HG02970 (cell line): ENCODE results near the gene NGRN.
"Not testable (repeated sequence)": the region's sequence is repeated elsewhere in the genome, so short reads cannot be mapped to it uniquely, and the experiment has no call there.

Experiments used
- ATAC-seq: cut with Tn5 transposase; IDR thresholded peaks from one replicate; pipeline ENCODE4 v1.9.1; 2021; ENCODE audit warnings: mild to moderate bottlenecking, moderate library complexity, moderate number of reproducible peaks; ENCODE audit not compliant: unreplicated experiment, low FRiP score

Gene NGRN

DNA sequence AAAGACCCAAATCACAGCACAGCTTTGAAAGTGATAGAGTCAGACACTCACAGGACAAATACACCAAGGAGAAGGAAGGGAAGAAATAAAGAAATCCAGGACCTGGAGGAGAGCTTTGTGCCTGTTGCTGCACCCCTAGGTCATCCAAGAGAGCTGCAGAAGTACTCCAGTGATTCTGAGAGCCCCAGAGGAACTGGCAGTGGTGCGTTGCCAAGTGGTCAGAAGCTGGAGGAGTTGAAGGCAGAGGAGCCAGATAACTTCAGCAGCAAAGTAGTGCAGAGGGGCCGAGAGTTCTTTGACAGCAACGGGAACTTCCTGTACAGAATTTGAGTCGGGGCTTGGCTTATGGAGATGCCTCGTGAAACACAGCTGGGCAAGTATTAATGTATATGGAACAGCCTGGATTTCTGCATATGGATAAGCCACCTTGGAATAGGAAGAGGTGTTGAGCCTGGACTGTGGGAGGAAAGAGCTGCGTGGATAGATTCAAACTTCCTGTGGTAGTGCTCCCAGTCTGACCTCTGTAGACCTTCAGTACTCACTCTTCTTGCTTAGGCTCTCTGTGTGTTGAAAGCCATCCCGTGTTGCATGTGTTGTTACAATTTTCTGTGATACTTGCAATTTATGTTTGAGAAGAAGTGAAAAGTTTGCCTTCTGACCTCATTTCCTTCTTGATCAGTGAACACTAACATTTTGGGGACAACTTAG lies 6.1 kb downstream of the NGRN start:
- ATAC-seq, result no peak

DNA sequence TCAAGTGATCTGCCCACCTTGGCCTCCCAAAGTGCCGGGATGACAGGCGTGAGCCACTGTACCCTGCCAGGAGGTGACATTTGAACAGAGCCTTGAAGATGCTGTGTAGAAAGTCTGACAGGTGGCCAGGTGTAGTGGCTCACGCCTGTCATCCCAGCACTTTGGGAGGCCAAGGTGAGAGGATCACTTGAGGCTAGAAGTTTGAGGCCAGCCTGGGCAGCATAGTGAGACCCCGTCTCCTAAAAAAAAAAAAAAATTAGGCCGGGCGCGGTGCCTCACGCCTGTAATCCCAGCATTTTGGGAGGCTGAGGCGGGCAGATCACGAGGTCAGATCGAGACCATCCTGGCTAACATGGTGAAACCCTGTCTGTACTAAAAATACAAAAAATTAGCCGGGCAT lies 13.0 kb downstream of the NGRN start:
- ATAC-seq, result not testable (repeated sequence)

DNA sequence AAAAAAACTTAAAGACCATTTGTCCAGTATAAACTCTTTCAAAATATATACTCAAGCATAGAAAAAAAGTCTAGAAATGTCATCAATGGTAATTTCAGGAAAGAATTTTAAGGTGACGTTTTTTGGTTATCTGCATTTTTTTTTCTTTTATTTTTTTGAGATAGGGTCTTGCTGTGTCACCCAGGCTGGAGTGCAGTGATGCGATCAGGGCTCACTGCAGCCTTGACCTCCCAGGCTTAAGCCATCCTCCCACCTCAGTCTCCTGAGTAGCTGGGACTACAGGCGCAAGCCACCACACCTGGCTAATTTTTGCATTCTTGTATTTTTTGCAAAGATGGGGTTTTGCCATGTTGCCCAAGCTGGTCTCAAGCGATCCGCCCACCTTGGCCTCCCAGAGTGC lies 15.3 kb downstream of the NGRN start:
- not testable (repeated sequence) for ATAC-seq

DNA sequence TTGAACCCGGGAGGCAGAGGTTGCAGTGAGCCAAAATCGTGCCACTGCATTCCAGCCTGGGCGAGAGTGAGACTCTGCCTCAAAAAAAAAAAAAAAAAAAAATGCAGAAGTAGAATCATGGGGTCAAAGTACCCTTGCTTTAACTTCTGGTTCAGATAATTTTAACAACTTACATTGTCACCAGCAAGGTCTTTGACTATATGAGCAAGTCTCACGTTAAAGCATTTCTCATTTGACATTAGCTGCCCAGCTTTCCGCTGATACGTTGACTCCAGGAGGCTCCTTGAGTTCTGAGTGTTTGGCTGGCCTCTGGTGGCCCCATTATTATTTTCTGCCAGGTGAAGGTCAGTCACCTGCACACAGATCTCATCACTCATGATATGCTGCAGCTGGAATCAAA lies 16.2 kb downstream of the NGRN start:
- not testable (repeated sequence) for ATAC-seq

DNA sequence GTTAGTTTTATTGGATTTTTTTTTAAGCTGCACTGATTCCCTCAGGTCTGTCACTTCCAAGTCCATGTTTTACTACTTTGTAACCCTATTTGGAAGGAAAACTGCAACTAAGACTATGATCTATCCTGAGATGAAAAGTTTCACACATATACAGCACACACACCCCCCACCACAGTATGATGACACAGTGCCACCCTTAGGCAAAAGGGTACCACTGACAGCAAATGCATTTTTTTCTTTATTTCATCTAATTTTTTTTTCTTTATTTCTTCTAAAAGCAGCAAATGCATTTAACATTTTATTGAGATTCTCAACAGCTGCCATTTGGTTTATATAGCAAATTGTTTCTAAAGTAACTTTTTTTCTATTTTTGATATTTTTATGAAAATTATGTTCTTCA lies 21.2 kb downstream of the NGRN start:
- ATAC-seq, result no peak

DNA sequence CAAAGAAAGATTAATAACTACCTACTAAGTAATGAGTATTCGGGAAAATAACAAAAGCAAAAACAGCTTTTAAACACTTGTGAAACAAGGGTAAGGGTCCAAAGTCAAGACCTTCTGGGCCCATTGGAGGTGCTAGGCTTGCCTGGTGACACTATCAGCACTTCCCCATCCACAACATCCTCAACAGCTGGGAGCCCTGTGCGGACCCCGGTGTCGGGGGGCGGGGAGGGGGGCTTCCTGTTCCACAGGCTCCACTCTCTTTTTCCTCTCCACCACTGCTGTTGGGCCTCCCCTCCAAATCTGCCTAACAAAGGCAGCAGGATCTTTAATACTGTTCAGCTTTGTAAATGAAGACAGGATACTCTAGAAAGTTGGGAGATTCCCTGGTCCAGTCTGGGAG lies 21.6 kb downstream of the NGRN start:
- ATAC-seq, result no peak

DNA sequence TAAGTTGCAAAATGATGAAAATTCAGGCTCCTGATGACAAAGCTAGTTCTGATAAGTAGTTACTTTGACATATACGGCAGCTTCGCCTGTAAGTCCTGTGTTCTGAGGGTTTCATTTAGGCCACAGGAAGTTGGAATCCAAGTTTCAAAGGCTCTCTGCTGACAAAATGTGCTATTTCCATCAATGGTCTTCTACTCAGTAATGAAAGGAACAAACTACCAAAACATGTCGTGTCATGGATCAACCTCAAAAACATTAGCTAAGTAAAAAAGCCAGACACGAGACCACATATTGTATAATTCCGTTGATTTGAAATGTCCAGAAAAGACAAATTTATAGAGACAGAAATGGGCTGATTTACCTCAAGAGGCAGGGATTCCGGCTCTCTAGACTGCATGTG lies 22.5 kb downstream of the NGRN start:
- ATAC-seq, result no peak

DNA sequence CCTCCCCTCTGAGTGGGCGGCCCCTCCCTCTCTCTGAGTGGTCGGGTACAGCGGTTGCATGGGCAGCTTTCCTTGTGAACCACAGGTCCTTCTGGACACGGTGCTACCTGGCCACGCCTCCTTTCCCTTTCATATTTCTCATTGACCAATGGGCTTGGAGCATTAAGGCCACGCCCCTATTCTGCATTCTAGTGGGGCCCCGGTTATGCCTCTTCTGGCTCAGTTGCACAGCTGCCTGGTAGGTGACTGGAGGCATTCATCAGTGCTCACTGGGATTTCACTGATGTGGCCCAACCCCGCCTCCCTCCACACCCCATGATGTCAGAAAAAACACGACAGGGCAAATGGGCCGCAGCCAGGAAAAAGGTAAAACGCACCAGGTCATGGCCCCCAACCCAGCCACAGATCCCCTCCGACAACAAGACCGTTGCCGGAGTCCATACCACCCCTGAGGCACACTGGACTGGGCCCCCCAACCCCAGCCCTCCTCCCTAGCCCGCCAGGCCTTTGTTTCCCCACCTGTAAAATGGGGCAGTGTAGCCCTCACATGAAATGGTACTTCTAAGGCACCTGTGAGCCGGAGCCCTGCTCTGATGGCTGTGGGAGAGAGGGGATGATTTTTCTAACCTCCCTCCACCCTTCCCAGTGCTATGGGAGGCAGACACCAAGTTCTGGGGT lies 26.3 kb downstream of the NGRN start:
- ATAC-seq, result no peak

DNA sequence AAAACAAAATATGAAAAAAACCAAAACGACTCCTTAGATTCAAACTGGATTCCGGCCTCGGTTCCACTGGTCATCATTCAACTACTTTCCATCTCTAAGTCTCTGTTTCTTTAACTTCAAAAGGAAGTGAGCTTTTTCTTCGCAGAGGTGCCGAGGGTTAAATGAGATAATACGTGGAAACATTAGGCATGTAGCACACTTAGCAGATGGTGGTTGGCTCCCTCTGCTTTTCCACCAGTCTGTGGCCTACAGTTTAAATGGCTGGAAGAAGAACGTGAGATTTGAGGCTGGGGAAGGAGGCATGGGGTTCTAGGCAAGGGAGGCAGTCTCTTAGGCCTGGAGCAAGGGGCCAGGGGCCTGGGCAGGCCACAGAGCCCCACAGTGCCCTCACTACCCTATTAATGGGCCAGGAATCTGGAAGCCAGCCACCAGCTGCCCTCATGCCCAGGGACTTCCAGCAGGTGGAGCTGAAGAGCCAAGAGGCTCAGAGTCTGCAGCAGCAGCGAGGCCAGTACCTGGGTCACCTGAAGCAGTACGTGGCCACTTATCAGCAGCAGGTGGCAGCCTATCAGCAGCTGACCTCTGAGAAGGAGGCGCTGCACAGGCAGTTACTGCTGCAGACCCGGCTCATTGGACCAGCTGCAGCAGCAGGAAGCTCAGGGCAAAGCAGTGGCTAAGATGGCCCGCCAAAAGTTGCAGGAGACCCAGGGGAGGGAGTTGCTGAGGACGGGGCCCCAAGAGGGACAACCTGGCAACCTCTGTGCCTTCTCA lies 27.8 kb downstream of the NGRN start:
- not testable (repeated sequence) for ATAC-seq

DNA sequence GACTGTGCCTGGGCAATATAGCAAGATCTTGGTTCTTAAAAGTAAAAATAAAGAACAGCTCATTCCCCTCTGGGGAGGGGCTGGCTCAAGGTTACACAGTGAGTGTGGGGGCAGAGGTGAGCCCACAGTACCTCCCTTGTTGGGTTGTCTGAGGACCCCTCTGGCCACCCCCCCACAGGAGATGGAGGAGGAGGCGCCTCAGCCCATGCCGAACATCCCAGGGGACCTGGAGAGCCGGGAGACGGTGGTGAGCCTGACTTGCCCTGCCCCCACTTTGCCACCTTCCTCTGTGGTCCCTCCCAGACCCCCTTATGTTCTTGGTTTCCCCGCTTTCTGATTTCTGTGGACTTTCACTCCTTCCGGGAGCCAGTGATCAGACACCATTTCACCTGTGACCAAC lies 28.7 kb downstream of the NGRN start:
- no peak for ATAC-seq

DNA sequence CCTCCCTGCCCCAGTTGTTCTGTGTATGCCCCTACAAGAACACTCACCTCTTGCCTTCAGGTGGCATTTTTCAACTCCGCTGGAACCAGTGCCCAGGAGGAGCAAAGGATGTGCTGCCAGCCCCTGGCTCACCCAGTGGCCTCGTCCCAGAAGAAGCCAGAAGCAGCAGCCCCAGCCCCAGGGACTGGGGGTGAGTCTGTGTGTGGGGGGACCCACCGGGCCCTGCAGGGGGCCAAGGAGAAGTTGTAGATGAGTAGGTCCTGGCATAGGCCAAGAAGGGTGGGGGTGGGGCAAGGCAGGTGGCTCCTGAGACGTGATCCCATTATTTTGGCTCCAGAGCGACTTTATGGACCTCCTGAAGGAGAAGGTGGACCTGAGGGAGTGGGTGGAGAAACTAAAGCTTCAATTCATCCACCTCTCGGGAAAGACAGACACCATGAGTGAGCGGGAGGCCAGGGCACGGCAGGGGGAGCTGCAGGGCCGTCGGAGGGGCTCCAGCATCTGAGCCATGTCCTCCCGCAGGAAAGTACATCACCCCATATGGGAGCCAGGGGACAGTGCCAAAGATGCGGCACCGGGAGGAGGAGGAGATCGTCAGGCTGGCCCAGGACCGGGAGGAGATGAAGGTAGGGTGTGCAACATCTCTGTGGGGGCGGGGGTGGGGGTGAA lies 29.3 kb downstream of the NGRN start:
- no peak for ATAC-seq

DNA sequence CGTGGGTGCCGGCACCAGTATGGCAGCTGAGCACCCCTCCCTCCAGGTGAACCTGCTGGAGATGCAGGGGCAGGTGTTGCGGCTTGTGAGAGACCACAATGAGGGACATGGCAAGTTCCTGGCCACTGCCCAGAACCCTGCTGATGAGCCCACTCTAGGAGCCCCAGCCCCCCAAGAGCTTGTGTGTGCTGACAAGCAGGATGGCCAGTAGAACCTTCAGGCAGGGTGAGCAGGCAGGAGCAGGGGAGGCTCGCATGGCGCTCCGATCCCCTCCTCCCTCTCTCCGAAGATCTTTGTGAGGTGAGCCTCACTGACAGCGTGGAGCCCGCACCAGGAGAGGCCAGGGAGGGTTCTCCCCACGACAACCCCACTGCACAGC lies 29.8 kb downstream of the NGRN start:
- ATAC-seq, result no peak

DNA sequence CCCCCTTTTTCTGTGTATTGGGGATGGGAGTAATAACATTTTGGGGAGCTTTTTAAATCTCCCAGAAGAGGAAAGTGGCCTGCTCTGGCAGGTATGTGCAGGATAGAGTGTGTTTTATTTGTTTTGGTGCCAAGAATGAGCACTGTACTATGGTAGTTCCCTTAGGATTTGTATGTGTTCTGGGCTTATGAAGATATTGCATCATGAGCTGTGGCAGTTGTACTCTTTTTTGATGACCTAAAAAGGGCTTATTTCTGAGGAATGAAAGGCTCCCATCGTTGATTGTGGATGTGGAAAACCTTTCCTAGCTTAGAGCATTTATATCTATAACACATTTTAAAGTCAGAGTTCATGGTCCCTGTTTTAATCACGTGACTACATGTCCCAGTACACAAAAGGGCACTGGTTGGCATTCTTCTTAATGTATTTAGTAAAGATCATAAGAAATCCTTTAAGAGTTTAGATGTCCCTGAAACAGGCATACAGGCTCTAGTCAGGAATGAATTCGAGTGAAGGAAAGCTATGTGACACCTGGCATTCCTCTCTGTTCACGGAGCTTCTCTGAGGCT lies 30.9 kb downstream of the NGRN start:
- not testable (repeated sequence) for ATAC-seq

DNA sequence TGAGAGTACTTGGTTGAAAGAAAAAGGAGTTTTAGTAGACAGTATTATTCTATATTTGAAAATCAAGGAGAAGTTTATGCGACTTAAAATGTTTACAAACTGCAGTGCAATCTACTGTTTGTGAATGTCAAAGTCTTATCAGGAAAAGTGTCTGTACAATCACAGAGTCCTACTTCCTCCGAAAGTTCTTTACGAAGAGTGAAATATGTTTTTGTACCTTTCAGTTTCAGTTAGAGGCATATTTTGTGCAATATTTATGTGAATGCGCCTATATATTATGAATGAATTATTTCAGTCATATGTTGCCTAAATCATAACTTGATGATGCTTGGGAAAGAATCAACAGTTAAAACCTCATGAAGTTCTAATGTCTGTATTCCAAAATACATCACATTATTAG lies 31.5 kb downstream of the NGRN start:
- no peak for ATAC-seq

DNA sequence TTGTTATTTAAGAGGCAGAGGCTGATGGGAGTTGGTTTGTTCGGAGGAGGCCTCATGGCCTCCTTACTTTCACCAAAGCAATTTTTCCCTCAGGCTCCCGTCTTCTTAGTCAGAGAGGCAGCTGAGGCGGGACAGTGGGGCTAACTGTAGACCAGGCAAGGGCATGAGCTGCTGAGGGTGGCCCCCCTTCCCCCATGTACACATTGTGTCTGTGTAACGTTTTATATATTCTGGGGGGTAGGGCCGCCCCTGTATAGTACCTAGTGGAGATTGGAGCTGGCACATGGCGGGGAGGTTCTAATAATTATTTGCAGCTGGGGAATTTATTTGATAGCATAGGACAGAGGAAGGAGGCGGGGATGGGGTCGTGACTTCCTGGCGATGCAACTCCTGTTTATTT lies 35.1 kb downstream of the NGRN start:
- ATAC-seq, result no peak

DNA sequence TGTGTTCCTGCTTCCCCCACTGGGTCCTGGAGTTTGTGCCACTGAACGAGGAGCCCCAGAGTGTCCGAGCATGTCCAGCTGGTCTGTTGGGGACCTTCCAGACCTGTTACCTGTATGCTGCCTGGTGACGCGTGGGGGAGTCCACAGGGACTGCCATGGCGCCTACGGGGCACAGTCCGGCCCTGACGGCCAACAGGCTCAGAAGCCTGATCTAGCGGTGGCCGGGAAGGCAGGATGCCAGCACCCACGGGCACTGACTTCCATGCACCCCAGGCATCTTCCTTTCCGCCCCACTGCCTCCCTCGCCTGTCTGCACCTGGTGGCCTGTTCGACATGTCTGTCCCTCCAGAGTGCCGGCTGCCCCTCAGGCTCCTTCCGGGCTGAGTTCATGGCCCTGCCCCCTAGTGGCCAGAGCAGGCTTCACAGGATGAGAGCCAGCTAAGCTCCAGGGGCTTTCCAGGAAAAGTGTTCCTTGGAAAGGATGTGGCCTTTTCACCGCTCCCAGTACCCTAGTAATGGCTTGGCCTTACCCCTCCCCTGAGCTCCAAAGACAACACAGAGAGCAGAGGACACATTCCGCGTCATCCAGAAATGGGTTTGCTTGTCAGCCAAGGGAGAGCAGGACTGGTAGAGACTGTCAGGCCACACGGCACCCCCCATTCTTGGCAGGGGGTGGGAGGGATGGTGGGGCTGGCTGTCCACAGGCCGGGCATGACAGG lies 35.7 kb downstream of the NGRN start:
- no peak for ATAC-seq

DNA sequence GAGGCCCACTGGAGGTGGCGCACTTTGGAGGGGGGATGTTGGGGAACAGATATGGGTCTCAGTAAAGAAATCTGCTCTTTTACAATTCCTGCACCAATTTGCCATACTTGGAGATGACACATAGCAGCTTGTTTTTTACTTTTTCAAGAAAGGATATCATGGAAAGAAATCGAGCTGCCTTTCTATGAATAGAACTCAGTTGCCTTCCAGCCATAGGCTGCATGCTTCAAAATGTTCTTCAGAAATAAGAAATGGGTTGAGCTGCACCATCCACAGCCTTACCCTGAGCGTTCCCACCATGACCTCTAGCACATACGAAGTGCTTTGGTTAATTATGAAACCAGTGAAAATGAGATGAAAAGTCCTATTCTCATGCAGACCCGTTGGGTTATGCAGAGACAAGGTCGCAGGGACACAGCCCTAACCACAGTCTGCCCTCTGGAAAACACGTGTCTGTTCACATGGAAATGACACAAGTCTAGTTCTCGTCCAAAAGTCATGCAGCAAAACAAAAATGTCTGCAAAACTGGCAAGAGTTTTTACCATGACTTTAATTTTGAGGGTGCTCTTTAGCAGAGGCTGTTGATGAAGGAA lies 36.3 kb downstream of the NGRN start:
- ATAC-seq, result no peak

DNA sequence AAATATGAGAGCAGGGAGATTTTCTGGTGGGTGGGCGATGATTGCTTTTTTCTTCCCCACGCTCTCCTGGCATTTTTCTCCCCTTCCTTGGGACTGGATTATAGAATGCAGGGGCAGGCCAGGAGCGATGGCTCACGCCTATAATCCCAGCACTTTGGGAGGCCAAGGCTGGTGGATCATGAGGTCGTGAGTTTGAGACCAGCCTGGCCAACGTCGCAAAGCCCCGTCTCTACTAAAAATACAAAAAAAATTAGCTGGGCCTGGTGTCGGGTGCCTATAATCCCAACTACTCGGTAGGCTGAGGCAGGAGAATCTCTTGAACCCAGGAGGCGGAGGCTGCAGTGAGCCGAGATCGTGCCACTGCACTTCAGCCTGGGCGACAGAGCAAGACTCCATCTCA lies 39.9 kb downstream of the NGRN start:
- ATAC-seq, result not testable (repeated sequence)

DNA sequence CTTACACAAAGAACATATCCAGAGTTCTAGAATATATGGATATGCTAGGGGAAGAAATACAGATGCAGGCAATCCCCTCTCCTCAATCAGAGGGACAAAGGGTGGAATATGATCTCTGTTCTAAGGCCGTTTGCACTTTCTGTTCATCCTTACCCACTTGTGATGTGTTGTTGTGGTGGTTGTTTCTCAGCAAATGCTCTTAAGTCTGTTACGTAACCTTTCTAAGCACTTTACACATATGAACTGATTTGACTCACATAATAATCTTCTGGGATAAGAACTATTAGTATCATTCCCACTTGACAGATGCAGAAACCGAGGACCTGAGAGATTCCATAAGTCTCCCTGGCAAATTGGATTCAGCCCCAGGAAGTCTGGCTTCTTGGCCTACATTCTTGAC lies 40.5 kb downstream of the NGRN start:
- ATAC-seq, result no peak

DNA sequence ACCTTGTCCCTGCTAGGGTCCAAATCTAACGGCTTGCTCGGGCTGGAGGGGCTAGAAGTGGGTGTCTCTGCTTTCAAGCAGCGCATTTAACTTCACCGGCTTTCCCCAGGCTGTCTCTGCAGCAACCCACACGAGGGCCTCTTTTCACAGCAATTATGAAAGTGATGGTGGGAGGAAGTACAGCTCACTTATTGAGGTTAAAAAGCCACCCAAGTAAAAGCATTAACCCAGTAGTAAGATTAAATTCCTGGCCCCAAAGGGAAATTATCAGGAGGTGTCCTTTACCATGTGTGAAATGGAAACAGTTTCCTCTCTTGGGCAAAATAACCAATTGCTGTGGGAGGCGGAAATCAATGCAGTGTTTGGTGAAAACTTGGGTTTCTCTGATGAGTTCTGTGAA lies 41.1 kb downstream of the NGRN start:
- no peak for ATAC-seq
